Cardiac muscle cell (in vitro differentiated cells and primary cell): ENCODE results near the gene NUAK1. TPM values are rescaled to one million over a fixed set of nuclear protein-coding genes. Genes with fewer than 3 reads are reported as not detected.

Source experiments
- DNase-seq, 2 donors: peaks; one replicate each; pipeline versions ENCODE4 v3.0.0 to v3.0.0-alpha.2; 2010 to 2017; ENCODE audit warnings: low read depth in 1 of 2, low spot score in 1 of 2
- H3K27ac ChIP-seq: fragments of 200-600 bp; sonication (generic); 2 replicates; pipeline ENCODE4 v1.5.1; 2016
- H3K27me3 ChIP-seq: fragments of 200-600 bp; sonication (generic); 2 replicates; pipeline ENCODE4 v1.6.0; 2016; ENCODE audit warnings: control low read depth
- H3K36me3 ChIP-seq: fragments of 200-600 bp; sonication (generic); 2 replicates; pipeline ENCODE4 v1.5.1; 2016; ENCODE audit warnings: control low read depth
- H3K4me1 ChIP-seq: fragments of 200-600 bp; sonication (generic); 2 replicates; pipeline ENCODE4 v1.8.1; 2017; ENCODE audit warnings: low read depth, mild to moderate bottlenecking, mixed run types
- H3K4me3 ChIP-seq: fragments of 200-600 bp; sonication (generic); 2 replicates; pipeline ENCODE4 v1.5.1; 2016; ENCODE audit warnings: mild to moderate bottlenecking
- H3K9me3 ChIP-seq: fragments of 200-600 bp; sonication (generic); 2 replicates; pipeline ENCODE4 v1.5.1; 2017; ENCODE audit warnings: low read depth, mild to moderate bottlenecking, control low read depth
- polyA plus RNA-seq: library from polyadenylated mRNA; unstranded; fragments of >200 nt; fragmentation: Nextera tagmentation; extraction: Ambion mirVana; gene quantifications from 2 replicates; pipeline ENCODE4 v1.2.1, GENCODE V29; 2016
- total RNA-seq: library from RNA; depleted of rRNA; stranded (reverse); fragments of >200 nt; gene quantifications from 2 replicates; pipeline ENCODE4 v1.2.3, GENCODE V29; 2016
- TF ChIP-seq, protein P1 (sequence below): IDR thresholded peaks from 2 replicates; pipeline ENCODE4 v1.5.1; 2012; ENCODE audit warnings: low read depth, mild to moderate bottlenecking, low read length

The NUAK1 gene
- total and polyA plus RNA-seq, 2 experiments from 2014 or later = 2.9 to 7.2 TPM

DNA sequence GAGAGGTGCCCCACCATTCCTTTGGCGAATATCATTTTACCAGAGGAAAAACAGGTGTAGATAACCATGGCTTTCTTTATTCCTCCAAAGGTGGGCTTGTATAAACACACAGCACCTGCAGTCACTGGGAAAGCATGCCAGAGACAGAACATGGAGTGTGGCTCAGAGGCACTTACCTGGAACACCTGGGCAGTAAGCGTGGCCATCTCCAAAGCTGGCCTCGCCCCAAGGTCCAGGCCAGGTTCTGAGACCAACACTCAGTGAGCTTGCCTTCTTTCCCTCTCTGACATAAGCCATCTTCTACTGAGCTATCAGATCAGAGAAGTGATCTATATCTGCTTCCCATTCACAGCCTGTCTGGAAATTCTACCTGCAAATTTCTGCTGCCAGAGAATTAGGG lies 70.5 kb downstream of the NUAK1 start:
- H3K36me3 ChIP-seq = no peaks in the 10 kb centered on the region
- TF ChIP-seq, protein P1, sequence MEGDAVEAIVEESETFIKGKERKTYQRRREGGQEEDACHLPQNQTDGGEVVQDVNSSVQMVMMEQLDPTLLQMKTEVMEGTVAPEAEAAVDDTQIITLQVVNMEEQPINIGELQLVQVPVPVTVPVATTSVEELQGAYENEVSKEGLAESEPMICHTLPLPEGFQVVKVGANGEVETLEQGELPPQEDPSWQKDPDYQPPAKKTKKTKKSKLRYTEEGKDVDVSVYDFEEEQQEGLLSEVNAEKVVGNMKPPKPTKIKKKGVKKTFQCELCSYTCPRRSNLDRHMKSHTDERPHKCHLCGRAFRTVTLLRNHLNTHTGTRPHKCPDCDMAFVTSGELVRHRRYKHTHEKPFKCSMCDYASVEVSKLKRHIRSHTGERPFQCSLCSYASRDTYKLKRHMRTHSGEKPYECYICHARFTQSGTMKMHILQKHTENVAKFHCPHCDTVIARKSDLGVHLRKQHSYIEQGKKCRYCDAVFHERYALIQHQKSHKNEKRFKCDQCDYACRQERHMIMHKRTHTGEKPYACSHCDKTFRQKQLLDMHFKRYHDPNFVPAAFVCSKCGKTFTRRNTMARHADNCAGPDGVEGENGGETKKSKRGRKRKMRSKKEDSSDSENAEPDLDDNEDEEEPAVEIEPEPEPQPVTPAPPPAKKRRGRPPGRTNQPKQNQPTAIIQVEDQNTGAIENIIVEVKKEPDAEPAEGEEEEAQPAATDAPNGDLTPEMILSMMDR = no peak
- no peaks in the 10 kb centered on the region for H3K9me3 ChIP-seq
- no peak overlapping the region for H3K4me3 ChIP-seq
- no peak overlapping the region for H3K27ac ChIP-seq
- H3K4me1 ChIP-seq = no peaks in the 10 kb centered on the region
- DNase-seq = no peak
- H3K27me3 ChIP-seq = no peaks in the 10 kb centered on the region

DNA sequence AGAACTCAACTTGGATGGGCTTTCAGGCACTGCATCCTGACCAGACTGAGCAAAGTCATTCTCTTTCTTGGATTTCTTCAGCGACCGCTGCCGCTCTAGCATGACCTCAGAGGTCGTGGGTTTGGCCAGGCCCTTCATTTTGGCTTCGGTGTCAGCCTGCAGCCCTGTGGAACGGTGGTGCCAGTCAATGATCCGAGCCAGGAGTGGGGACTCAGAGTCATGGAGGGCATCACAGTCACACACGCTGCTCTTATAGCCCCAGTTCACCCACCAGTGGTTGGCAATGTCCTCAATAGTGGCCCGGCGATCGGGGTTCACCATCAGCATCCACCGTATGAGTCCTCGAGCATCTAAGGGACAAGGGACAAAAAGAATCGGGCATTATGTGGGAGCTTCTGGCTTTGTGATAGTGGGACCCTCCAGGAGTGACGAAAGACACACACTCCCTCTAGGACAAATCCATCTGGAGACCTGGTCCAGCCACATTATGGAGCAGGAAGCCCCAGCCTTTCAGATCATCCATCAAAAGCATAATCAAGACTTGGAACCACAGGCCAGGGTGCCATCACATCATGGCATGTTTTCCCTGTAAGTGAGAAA lies 71.0 kb downstream of the NUAK1 start:
- H3K27ac ChIP-seq = no peak overlapping the region
- no peaks in the 10 kb centered on the region for H3K4me1 ChIP-seq
- no peak overlapping the region for H3K4me3 ChIP-seq
- no peaks in the 10 kb centered on the region for H3K36me3 ChIP-seq
- H3K27me3 ChIP-seq = no peaks in the 10 kb centered on the region
- H3K9me3 ChIP-seq = no peaks in the 10 kb centered on the region
- TF ChIP-seq, protein P1 = no peak
- DNase-seq = no peak

DNA sequence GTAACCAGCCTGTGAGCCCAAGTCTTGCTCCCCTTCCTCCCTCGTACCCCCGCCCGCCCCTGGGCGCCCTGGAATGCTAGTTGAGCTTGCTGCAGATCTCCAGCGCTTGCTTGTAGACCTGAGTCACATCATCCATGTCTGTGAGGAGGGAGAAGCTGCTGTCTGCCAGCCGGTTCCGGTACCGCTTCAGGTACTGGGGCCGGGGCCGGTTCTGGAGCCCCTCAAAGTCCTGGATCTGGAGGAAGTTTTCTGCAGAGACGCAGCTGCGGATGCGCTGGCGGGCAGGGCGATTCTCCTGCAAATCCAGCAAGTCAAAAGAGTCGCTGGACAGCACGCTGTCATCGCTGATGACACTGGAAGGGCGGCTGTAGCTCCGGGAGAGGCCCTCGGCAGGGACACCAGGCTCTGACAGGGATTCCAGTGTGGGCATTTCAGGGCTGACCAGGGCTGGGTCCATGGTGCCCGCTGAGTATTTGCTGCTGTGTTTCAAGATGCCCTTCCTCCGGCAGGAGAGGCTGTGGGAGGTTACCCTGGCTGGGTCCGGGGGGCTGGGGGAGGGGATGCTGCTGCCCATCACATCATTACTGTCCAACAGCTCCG lies 71.9 kb downstream of the NUAK1 start:
- TF ChIP-seq, protein P1 = no peak
- Histone ChIP-seq H3K9me3 (no peaks in the 10 kb centered on the region), H3K27ac (no peak overlapping the region), H3K36me3 (no peaks in the 10 kb centered on the region), H3K4me1 (no peaks in the 10 kb centered on the region), H3K4me3 (no peak overlapping the region), H3K27me3 (no peaks in the 10 kb centered on the region)
- no peak for DNase-seq

DNA sequence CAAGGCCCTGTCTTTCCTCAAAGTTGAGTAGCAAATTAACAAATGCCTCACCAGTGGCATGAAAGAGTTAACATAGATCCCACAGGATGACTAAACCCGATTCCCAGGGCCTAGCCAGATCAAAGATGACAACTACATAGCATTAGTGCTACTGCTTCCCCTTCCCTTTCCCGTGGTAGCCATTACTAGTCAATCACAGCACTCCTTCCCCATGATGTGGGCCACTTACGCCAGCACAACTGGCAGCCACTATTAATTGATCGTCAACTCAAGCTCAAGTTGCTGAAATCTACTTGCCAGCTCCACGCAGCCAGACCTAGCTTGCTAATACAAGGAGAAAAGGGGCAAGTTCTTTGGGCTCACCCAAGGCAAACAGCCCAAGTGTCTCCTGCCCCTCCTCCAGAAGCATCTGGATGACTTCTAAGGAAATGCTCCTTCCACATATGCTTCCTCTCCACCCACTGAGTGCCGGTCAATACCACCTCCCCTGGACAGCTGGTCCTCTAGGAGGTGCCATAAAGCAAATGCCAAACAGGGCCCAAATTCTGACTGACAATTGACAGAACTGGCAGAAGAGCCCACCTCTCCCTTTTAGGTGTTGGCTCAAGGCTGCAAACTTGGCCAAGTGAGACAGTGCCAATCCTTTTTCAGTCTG lies 72.6 kb downstream of the NUAK1 start:
- no peaks in the 10 kb centered on the region for H3K36me3 ChIP-seq
- H3K4me3 ChIP-seq = no peak overlapping the region
- TF ChIP-seq, protein P1 = no peak
- no peaks in the 10 kb centered on the region for H3K4me1 ChIP-seq
- DNase-seq = no peak
- no peaks in the 10 kb centered on the region for H3K27me3 ChIP-seq
- no peak overlapping the region for H3K27ac ChIP-seq
- H3K9me3 ChIP-seq = no peaks in the 10 kb centered on the region

DNA sequence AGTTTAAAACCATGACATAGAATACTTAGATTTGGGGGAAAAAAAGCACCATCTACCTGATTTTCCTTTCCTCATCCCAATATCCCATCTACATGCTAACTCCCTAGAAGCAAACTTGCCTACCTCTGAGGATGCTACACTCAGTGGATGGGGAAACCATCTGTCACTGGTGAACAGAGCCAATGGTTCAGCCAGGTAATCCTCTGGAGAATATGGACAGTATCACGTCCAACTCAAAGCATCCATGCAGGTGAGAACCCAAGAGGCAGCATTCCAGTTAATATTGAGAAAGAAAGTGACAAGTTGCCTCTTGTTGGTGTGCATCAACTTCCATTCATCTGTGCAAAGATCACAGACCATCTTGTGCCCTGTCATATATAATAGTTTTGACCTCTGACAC lies 73.2 kb downstream of the NUAK1 start:
- Histone ChIP-seq H3K36me3 (no peaks in the 10 kb centered on the region), H3K9me3 (no peaks in the 10 kb centered on the region), H3K27ac (no peak overlapping the region), H3K4me3 (no peak overlapping the region), H3K27me3 (no peaks in the 10 kb centered on the region), H3K4me1 (no peaks in the 10 kb centered on the region)
- no peak for DNase-seq
- TF ChIP-seq, protein P1 = no peak
